ENCODE data around the gene TBX10. TPM values are rescaled to one million over a fixed set of nuclear protein-coding genes. Genes with fewer than 3 reads are reported as not detected.
A peak's percentile ranks its signal among the peaks of the same experiment; 100 is the strongest.
"Not testable (repeated sequence)": the region's sequence is repeated elsewhere in the genome, so short reads cannot be mapped to it uniquely, and the experiment has no call there.

TBX10 gene
- polyA plus RNA-seq (ENCODE audit: insufficient read length in 3 of 3) = under 1 TPM in 2 of 3 donors, not detected in 1; 0.06 to 0.09 TPM
- long read RNA-seq, donor 1 = 0 reads
- long read RNA-seq, donor 2 = 0 reads
- long read RNA-seq, donor 3 = 0 reads
- long read RNA-seq, donor 4 = 0 reads
- long read RNA-seq, donor 5 = 0 reads
- long read RNA-seq, donor 6 = 0 reads
- long read RNA-seq, donor 7 = 0 reads
- long read RNA-seq, donor 8 = 0 reads
- long read RNA-seq, donor 9 = 0 reads
- long read RNA-seq, donor 10 = 0 reads
- long read RNA-seq, donor 11 = 0 reads
- long read RNA-seq, donor 12 = 0 reads
- long read RNA-seq, donor 13 = 0 reads
- long read RNA-seq, donor 14 = 0 reads
- long read RNA-seq, donor 15 = 0 reads
- long read RNA-seq, donor 16 = 0 reads

- DNase-seq (ENCODE audit: extremely low read depth in 1 of 11, low read depth in 9 of 11, low spot score in 4 of 11) = no peak
Measured at GRCh38 chr11:67639438-67639859, at the start of gene TBX10. TBX10 (minus strand) TSS chr11:67639763; CDS start chr11:67639472, 291 bp downstream.

- DNase-seq (ENCODE audit: extremely low read depth in 1 of 11, low read depth in 9 of 11, low spot score in 4 of 11) = no peak
Measured at GRCh38 chr11:67689178-67689577, 49.6 kb upstream of the TBX10 start.

GRCh38 chr11:67687986-67688385 lies 48.4 kb upstream of the TBX10 start:
- no peak for DNase-seq (ENCODE audit: extremely low read depth in 1 of 11, low read depth in 9 of 11, low spot score in 4 of 11)

- DNase-seq (ENCODE audit: extremely low read depth in 1 of 11, low read depth in 9 of 11, low spot score in 4 of 11) = not testable (repeated sequence)
Measured at GRCh38 chr11:67685641-67686332, 46.2 kb upstream of the TBX10 start.

DNA sequence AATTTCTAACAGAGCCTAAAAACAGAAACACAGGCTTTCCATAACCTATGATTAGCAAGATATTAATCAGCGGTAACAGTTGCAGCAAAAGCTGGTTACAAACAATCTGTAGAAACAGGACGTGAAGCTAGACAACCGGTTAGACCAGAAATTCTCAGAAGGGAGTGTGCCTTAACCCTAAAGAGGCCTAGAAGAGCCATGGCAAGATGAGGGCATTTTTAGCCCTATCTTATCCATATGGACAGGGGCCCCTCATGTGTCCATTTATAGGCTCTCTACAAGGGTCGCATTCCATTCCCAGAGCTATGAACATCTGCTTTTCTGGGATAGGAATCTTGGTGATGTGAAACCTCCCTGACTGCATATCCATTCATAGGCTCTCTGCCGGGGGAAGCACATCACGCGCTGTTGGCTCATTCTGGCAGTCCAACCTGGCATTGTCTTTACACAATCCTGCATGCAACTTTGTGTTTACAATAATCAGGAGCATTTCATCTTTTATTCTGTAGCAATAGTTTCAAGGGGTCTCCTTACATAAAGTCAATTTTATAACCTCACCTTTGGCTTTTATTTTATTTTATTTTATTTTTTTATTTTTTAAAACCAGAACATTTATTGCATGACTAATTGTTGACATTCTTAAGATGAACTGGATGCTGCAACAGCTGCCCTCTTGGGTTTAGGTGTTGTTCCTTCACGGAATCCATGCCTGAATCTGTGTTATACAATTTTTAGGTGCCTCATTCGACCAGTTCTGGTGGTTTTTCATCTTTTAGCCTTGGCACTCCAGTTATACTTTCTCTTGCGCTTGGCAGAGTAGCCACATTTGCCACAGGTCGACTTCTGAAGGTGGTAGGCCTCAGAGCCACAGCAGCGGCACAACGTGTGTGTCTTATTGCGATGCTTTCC lies 42.8 kb upstream of the TBX10 start:
- DNase-seq (ENCODE audit: extremely low read depth in 1 of 11, low read depth in 9 of 11, low spot score in 4 of 11) = not testable (repeated sequence)

DNA sequence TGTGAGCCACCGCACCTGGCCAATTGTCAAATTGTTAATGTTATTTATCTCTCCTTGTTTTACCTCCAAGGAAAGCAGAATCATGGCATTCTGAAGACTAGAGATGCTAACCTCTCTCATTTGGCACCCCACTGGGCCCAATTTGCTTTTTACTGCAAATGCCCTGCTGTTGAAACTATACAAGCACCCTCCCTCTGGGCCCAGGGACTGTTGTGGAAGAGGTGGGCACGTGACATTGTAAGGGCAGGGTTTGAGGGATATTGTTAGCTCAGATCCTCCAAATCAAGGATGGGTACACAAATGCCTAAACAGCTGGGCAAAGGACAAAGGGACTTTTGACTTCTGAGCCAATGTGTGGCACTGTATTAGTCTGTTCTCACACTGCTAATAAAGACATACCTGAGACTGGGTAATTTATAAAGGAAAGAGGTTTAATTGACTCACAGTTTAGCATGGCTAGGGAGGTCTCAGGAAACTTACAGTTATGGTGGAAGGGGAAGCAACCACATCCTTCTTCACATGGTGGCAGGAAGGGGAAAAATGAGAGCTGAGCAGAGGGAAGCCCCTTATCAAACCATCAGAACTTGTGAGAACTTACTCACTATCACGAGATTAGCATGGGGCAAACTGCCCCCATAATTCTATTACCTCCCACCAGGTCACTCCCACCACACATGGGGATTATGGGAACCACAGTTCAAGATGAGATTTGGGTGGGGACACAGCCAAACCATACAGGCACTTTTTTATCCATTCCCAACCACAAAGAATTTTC lies 41.3 kb upstream of the TBX10 start:
- no peak for DNase-seq (ENCODE audit: extremely low read depth in 1 of 11, low read depth in 9 of 11, low spot score in 4 of 11)

DNA sequence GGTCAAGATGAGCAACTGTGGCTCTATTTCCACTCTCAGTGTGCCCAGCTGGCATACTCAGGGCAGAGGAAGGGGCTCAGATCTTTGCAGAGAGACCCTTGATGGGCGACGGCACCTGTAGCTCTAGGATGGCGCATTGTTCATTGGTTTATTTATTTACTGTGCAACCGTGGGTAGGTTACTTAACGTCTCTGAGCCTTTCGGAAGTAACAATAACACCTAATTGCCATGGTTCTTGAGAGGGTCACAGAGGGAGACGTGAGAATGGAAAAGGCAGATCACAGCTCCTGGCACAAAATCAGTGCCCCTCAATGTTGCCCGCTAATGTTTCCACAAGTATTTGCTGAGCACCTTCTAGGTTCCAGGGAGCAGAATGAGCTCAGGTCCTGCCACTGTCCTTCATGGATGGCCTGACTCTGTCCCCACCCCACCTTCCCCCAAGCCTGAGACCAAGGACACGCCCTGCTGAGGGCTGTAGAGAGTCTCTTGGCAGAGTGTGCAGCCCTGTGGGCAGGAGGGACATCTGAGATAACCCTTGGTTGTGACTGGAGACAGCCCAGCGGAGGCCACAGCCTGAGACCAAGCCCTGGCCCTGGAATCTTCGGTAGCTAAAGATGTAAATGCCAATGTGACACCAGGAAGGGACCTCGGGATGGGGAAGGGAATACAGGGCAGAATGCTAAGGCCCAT lies 35.6 kb upstream of the TBX10 start:
- DNase-seq (ENCODE audit: extremely low read depth in 1 of 11, low read depth in 9 of 11, low spot score in 4 of 11) = no peak

DNA sequence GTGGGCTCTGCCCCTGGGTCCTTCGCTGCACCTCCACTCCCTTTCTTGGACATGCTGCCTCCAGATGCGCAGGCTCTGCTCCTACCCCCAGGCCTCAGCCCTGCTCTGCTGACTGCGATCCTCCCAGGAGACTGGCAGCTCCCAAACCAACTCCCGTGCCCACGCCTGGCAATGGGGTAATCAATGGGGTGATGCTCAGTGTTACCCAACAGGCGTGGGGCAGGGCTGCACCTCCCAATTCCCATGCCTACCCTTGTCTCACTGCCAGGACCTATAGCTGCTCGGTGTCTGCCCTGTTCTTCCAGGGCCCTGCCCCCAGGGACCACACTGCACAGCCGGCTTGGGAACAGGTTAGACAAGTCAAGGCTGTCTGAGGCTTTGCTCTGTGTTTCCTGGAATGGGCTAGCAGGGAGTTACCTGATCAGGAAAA lies 34.9 kb upstream of the TBX10 start, which contains the start of gene ALDH3B2:
Gene ALDH3B2, minus strand, starts transcription at position 182 of the 430 bp plus-strand sequence. CDS start 7,688 bp downstream, outside the sequence.
- peak in 5 of 11 donors; percentile 34 to 64 (median 38) for DNase-seq (ENCODE audit: extremely low read depth in 1 of 11, low read depth in 9 of 11, low spot score in 4 of 11)

GRCh38 chr11:67673902-67674301 lies 34.3 kb upstream of the TBX10 start:
- DNase-seq (ENCODE audit: extremely low read depth in 1 of 11, low read depth in 9 of 11, low spot score in 4 of 11) = no peak

DNA sequence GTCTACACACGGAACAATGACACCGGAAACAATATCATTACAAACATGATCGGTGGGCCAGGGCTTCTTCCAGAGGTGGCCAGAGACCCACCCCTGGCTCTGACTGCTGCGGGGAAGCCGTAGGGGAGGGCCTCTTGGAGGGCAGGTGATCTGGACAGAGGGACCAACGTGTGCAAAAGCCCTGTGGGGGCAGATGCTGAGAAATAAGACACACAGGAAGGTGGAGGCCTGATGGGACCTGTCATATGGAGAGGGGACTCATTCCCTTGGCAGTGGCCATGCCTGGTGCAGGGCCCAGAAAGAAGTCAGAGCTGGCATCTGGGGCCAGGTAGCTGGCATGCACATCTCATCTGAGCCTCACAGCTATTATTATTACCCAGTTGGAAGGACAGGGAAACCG lies 33.8 kb upstream of the TBX10 start:
- no peak for DNase-seq (ENCODE audit: extremely low read depth in 1 of 11, low read depth in 9 of 11, low spot score in 4 of 11)

DNA sequence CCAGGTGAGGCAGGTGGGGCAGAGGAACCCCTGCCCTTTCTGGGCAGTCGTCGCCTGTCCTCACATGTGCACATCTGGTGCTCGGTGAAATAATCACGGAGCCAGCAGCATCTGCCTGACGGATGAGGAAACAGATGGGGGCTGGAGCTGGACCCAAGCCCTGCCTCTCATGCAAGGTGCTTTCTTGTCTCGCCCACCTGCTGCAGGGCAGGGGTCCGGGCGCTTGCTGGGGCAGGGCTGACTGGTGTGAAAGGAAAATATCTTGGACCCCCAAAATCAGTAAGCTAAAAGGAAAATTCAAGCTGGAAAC lies 31.6 kb upstream of the TBX10 start:
- no peak for DNase-seq (ENCODE audit: extremely low read depth in 1 of 11, low read depth in 9 of 11, low spot score in 4 of 11)

DNA sequence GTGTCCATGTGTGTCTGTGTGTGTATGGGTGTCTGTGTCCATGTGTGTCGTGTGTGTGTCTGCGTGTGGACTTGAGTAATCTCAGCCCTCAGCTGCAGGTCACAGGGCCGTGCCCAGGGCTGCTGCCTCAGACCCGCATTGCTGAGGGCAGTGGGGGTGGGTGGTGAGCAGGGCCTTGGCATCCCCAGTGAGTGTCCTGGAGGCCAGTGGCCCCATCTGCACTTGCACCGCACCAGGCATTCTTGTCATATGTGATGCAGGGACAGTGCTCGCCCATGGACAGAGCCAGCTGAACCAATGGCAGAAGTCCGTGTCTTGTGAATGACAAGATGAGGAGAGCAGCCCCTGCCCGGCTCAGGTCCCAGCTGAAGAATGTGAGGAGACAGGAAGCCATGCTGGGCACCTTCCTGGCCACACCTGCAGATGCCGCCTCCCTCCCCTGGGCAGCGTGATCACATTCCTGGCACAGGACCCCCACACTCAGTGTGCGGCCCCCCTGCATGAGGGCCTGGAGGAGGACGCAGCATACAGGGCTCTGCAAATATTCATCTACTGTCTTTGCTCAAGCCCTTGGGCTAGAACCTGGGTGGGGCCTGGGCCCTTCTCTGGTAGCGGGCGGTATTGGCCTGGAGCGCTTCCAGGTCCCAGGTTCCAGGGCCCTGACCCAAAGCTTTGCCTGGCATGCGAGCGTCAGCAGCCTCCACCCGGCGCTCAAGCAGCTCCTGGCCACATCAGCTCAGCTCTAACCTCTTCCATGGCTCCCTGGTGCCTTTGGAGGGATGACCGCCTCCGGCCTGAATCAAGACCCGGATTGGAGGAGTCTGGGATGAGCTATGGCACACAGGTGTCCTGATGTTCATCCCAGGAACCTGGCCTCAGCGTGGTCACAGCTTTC lies 31.0 kb upstream of the TBX10 start:
- no peak for DNase-seq (ENCODE audit: extremely low read depth in 1 of 11, low read depth in 9 of 11, low spot score in 4 of 11)

GRCh38 chr11:67668192-67668551 lies 28.6 kb upstream of the TBX10 start:
- no peak for DNase-seq (ENCODE audit: extremely low read depth in 1 of 11, low read depth in 9 of 11, low spot score in 4 of 11)

DNA sequence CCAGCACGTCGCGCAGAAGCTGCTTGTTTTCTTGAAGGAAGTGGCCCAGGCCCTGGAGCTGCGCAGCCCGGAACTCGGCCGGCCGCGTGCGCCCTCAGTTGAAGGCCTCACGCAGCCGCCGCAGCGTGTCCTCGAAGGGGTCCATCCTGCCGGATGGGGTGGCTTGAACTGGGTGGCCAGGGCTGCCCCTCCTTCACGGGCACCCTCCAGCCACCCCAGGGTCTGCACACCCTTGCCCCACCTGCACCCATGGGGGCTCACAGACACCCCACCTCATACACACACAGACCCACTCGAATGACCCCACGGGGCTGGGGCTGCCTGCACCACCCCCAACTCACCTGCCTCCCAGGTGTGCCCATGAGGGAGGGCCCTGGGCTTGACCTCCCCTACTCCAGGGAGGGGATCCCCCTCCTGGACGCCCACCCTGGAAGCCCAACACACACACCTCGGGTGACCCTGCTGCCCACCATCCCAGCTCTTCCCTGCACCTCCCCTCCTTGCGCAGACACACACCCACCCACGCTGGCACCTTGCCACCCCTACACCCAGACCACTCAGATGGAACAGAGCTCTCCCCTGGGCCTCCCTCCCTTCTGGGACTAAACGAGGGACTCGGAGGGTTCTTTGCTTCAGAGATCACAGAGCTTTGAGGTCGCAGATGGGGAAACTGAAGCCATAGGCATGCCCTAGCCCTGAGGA lies 28.1 kb upstream of the TBX10 start:
- DNase-seq (ENCODE audit: extremely low read depth in 1 of 11, low read depth in 9 of 11, low spot score in 4 of 11) = peak in 6 of 11 donors; percentile 33 to 65 (median 54)

GRCh38 chr11:67666676-67667489 lies 27.3 kb upstream of the TBX10 start:
- DNase-seq (ENCODE audit: extremely low read depth in 1 of 11, low read depth in 9 of 11, low spot score in 4 of 11) = no peak

GRCh38 chr11:67666303-67666645 lies 26.7 kb upstream of the TBX10 start:
- DNase-seq (ENCODE audit: extremely low read depth in 1 of 11, low read depth in 9 of 11, low spot score in 4 of 11) = no peak
